ENCODE results near the gene FAM3A.

GRCh38 chrX:154534526-154535322 is 18.7 kb upstream of the FAM3A start:
- TF ChIP-seq, protein P1, sequence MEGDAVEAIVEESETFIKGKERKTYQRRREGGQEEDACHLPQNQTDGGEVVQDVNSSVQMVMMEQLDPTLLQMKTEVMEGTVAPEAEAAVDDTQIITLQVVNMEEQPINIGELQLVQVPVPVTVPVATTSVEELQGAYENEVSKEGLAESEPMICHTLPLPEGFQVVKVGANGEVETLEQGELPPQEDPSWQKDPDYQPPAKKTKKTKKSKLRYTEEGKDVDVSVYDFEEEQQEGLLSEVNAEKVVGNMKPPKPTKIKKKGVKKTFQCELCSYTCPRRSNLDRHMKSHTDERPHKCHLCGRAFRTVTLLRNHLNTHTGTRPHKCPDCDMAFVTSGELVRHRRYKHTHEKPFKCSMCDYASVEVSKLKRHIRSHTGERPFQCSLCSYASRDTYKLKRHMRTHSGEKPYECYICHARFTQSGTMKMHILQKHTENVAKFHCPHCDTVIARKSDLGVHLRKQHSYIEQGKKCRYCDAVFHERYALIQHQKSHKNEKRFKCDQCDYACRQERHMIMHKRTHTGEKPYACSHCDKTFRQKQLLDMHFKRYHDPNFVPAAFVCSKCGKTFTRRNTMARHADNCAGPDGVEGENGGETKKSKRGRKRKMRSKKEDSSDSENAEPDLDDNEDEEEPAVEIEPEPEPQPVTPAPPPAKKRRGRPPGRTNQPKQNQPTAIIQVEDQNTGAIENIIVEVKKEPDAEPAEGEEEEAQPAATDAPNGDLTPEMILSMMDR (conservative IDR thresholded peaks at IDR 0.05; ENCODE audit: low read depth in 2 of 2): peak; percentile 77 to 98
- no peak for TF ChIP-seq EZH2 (IDR thresholded peaks at IDR 0.05; ENCODE audit: low read depth, unreplicated experiment)

Data from GM23338 (cell line).